Mesenteric fat pad (tissue), 1 donor: Measurements from ENCODE around the gene SQOR. TPM values are rescaled to one million over a fixed set of nuclear protein-coding genes. Genes with fewer than 3 reads are reported as not detected.

Experiments
- DNase-seq: peaks from one replicate; pipeline ENCODE4 v3.0.0-alpha.2; 2020; ENCODE audit warnings: low spot score
- total RNA-seq: library from RNA; stranded (reverse); fragmentation: NEBNext Ultra II Directional; extraction: Animal tissue kit (Norgen Biotek cat#: 25700); gene quantifications from one replicate; pipeline ENCODE4 v1.2.1, GENCODE V29; 2021
- donor health status: DM: yes; HTN: yes; CAD: no.

SQOR gene
- total RNA-seq, 1 donor from 2014 or later: 62.1 TPM

DNA sequence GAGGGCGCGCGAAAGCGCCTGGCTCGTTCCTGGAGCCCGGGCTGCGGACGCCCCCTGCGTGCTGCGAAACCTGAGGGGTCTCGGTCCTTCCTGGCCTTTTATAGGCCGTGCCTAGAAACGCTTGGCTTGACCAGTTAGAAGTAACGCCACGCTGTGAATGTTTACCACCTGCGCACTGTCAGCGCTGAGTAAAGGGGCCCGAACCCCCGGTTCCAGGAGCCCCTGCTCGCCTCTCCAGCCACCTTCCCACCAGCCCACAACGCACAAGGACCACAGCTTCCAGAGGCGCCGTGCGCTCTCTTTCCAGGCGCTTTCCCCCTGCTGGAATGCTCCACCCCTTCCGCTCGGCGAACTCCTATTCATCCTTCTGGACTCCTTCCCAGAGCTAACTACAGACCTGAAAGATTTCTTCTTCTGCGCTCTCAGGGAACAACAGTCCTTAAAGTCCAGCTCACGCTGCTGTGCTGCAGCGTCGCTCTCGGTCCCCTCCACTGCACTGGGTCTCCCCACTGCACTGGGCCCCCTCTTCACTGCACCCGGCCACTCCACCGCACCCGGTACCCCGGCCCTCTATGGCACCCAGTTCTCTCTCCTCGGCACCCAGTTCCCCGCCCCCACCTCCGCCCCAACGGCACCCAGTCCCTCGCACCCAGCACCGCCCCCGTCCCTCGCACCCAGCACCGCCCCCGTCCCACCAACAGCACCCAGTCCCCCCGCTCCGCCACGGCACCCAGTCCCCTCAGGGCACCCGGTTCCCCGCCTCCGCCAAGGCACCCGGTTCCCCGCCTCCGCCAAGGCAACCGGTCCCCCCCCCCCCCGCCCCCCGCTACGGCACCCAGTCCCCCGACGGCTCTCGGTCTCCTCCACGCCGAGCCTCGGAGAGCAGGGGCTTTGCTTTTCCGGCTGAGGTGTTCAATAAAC is 69.8 kb downstream of the SQOR start:
- no peak for DNase-seq

DNA sequence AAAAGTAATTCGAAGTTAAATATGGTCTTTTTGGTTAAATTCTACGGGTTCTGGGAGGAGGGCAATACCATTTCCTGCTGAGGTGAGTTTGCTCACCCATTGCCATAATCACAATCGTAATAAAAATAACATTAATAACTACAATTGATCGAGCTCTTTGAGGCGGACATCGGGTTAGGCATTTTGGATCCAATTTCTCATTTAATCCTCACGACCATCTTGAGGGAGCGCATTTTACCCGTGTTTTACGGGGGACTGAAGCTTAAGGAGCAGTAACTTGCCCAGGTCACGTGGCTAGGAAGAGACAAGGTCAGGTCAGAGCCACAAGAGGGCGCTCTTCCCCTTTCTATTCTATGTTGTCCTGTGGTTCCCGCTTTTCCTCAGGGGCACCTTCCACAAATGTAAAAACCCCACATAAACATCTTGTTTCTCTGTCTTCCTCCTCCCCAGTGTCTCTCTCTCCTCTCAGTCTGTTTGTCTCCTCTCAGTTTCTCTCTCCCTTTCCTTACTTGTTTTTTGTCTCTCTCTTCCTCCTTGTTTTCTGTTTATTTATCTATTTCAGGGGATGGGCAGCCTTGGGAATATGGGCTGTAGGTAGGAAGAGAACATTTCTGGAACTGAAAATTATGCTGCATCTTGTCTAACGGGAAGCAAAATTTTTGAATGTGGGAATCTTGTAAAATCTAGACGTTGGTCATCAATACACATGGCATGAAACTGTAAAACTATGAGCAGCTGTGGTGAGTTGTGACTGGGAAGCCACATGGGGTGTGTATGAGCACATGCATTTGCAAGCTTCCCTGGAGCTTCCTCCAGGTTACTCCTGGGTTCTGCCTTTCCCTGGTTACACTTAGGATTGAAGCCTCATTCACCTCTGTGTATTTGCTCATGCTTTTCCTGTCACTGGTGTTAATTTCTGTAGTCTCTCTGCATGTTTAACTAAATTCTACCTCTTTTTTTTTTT is 71.0 kb downstream of the SQOR start:
- DNase-seq: no peak

GRCh38 chr15:45710657-45711056 is 75.8 kb downstream of the SQOR start:
- no peak for DNase-seq

DNA sequence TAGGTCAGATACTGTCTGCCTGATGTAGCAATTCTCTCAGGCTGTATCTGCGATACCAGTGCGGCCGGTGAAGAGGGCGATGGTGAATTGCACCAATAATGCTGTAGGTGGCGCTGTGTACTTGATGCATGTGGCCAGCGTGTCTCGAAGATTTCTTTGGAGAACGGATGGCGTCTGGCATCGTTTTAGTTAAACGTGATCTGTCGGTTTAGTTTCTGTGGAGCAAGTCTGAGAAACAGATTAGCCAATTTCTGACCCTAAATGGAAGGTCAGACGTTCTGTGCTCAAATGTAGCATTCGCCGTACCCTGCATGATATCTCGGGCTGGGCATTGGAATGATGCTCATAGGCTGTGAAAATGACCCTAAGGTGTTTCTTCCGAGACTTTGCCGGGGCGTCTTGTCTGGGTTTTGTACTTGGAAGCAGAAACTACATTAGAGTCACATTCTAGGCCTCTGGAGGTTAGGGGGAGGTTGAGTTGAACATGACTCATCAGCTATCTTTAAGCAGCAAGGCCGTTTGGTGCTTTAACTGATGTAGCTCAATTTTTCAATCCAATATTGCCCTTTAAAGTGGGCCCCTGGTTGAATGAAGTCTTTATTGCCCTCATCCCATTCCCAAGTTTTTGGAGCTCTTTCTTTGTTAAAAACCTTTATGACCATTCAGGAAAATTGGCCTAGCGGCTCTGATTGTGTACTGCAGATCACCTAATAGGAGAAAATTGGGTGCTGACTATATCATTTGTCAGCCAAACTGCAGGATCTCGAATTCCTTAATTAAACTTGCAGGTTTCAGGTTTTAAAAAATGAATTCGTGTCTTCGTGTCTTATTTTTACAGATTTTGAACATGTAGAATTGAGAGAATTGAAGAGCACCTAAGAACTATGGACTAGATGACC is 80.0 kb downstream of the SQOR start:
- DNase-seq: no peak

DNA sequence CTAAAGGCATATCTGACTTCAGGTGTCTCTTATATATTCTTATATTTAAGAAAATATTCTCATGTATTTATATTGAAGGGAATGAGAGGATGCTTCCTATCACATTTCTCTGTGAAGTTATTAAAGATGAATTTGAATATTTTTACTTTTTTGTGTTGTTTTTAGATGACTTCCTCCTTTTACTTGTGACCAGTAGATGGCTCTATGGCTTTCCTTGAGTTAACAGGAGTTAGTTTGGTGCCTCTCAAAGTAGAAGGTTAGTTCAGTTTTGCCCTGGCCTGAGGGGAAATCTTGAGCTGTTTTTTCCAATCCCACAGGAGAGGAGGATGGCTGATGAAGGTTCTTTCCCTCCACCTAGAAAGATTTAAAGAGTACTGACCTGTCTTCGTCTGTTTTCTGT is 80.7 kb downstream of the SQOR start:
- no peak for DNase-seq

DNA sequence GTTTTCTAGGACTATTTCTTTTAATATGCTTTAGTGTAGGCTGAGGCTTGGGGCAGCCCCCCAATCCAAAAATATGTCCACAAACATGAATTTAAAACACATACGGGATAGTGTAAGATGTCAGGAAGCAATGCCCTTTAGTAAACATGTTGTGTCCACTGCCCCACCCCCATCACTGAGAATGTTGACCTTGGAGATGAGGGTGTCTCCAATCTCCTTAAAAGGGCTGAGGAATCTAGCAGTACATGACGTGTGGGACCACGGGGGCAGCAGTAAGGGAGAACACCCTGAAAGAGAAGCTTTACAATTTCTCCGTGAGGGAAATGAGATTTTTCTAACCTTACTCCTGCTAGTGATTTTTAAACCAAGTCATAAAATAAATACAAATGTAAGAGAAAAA is 84.7 kb downstream of the SQOR start:
- DNase-seq: no peak

DNA sequence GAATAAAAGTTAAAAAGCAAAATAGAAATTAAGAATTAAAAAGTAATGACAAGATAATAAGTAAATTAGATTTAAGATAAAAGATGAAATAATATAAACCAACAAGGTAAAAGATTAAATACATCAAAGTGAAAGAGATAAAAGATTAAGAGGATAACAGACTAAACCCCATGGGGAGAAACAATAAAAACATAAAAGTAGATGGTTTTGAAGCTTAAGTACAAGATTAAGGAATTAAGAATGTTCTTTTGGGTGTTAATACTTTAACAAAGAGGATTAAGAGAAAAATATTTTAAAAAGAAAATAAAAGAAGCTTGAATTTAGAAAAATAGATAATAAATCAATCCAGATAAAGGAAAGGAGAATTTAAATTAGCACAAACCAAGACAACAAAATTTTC is 85.4 kb downstream of the SQOR start:
- no peak for DNase-seq

DNA sequence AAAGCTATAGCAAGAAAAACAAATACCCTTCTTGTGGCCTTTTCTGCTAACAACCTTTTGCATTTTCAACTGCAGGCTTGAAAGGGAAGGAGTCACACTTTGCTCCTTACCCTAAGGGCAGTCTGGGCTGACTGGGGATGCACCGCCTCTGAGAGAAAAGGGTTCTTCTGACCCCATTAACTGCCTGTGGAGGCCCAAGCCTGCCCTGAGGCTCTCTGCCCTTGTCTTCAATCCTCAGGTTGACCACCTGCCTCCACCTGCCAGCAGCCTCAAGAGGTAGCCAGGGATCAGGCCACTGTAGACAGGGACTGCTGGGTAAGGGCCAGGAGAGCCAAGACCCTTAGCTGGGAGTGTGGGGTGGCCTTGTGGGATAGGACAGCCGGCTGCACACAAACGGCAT is 93.8 kb downstream of the SQOR start:
- no peak for DNase-seq

DNA sequence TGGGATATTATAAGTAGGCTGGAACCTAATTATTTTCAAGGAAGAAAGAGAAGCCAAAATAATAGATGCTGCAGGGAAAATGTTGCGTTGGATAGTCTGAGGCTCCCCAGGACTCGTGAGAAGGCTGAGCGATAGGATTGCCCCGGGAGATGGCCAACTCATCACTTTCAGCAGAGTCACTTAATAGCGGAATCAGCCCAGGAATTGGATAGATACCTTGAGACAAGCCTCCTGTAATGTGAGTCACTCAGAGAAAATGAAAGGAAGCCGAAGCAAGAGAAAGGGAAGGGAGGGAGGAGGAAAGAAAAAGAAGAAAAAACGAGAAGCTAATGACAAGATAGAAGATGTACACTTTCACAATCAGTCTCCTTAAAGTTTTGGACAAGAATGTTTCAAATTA is 94.3 kb downstream of the SQOR start:
- DNase-seq: no peak

GRCh38 chr15:45731343-45731742 is 96.5 kb downstream of the SQOR start:
- no peak for DNase-seq

DNA sequence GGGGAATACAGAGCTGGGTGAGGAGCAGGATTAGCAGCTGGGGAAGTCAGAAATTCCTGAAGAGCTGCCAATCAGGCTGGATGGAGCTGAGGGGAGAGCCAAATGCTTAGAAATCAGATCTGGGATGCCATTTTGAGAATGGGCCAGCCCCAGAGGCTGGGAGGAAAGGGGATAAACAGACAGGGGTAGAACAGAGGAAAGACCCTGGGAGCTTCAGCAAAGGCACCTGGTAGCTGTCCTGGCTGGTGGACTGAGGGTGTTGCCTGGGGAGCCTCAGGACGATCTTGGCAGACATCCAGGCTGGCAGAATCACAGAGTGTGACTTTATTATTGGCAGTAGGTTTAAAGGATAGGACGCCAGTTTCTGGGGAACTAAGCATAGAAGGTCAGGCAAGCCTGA is 97.8 kb downstream of the SQOR start:
- DNase-seq: no peak

- DNase-seq: no peak
These were observed 99.5 kb downstream of the SQOR start for GRCh38 chr15:45734260-45734711.

Other genes with a start within 250 kb of the SQOR start
- gene SLC30A4, start 112.3 kb upstream of the SQOR start, total RNA-seq: 8.5 TPM
- gene BLOC1S6, start 47.6 kb upstream of the SQOR start, total RNA-seq: 66.8 TPM